WI38 (cell line): ENCODE results near the gene SMU1.

ENCODE experiments used
- H3K4me3 ChIP-seq: 2 replicates; pipeline ENCODE4 v1.5.1; 2011; ENCODE audit warnings: low read depth, mild to moderate bottlenecking, control low read depth, low read length
- CTCF ChIP-seq: IDR thresholded peaks from 2 replicates; pipeline ENCODE4 v1.5.1; 2012; ENCODE audit warnings: low read depth, mild to moderate bottlenecking, control low read depth, low read length

Gene SMU1

GRCh38 chr9:33032292-33032691, 44.2 kb downstream of the SMU1 start:
- TF ChIP-seq CTCF, result no peak
- no peak overlapping the region for H3K4me3 ChIP-seq

GRCh38 chr9:33030285-33030684, 46.2 kb downstream of the SMU1 start:
- no peak overlapping the region for H3K4me3 ChIP-seq
- TF ChIP-seq CTCF, result no peak

GRCh38 chr9:33029231-33029786, 47.2 kb downstream of the SMU1 start:
- H3K4me3 ChIP-seq, result no peak overlapping the region
- TF ChIP-seq CTCF, result no peak

- no peak for TF ChIP-seq CTCF
- peak overlapping the region; percentile 100 for H3K4me3 ChIP-seq
Measured at GRCh38 chr9:33025572-33026342, 50.7 kb downstream of the SMU1 start.

- no peak for TF ChIP-seq CTCF
- peak within 1 kb of the TSS; percentile 100 for H3K4me3 ChIP-seq
Measured at GRCh38 chr9:33024966-33025571, 51.4 kb downstream of the SMU1 start, which contains the start of gene DNAJA1. Gene DNAJA1, plus strand, starts transcription at chr9:33025273. Its CDS starts 1,212 bp downstream, at chr9:33026485.

GRCh38 chr9:33024126-33024965, 52.1 kb downstream of the SMU1 start:
- TF ChIP-seq CTCF, result no peak
- H3K4me3 ChIP-seq, result peak overlapping the region; percentile 100
